HL-60 (cell line): ENCODE measurements around the gene ATRN.

Experiments used
- DNase-seq, 2 experiments: peaks; one replicate each; pipeline ENCODE4 v3.0.0-alpha.2; 2010 to 2020; ENCODE audit warnings: low read depth in 1 of 2, low spot score in 1 of 2
- H3K27ac ChIP-seq: fragments of 250-450 bp; sonication (Bioruptor Pico); replicated peaks from 2 replicates; pipeline ENCODE4 v1.5.1; 2020; ENCODE audit warnings: mild to moderate bottlenecking, moderate library complexity
- H3K27me3 ChIP-seq: fragments of 250-450 bp; sonication (Bioruptor Pico); 2 replicates; pipeline ENCODE4 v1.5.1; 2021; ENCODE audit warnings: mild to moderate bottlenecking, moderate library complexity; ENCODE audit not compliant: insufficient read depth, poor library complexity, severe bottlenecking
- H3K4me3 ChIP-seq: replicated peaks from 2 replicates; pipeline ENCODE4 v1.5.1; 2011; ENCODE audit warnings: mild to moderate bottlenecking, control low read depth, low read length; ENCODE audit not compliant: insufficient read depth
- CTCF ChIP-seq: IDR thresholded peaks from one replicate; pipeline ENCODE4 v1.5.1; 2011; ENCODE audit warnings: low read length, control low read depth, inconsistent platforms; ENCODE audit not compliant: insufficient read depth
- GABPA ChIP-seq: IDR thresholded peaks from 2 replicates; pipeline ENCODE4 v1.6.1; 2012; ENCODE audit warnings: low read depth
- POLR2AphosphoS5 ChIP-seq: IDR thresholded peaks from 2 replicates; pipeline ENCODE4 v1.6.1; 2012; ENCODE audit warnings: low read depth
- REST ChIP-seq: IDR thresholded peaks from 2 replicates; pipeline ENCODE4 v1.6.1; 2012; ENCODE audit warnings: low read depth; ENCODE audit not compliant: insufficient replicate concordance
- SPI1 ChIP-seq: IDR thresholded peaks from 2 replicates; pipeline ENCODE4 v1.6.1; 2012; ENCODE audit warnings: low read depth, mild to moderate bottlenecking, borderline replicate concordance

The ATRN gene

GRCh38 chr20:3452690-3453089 lies 18.1 kb upstream of the ATRN start:
- Histone ChIP-seq H3K4me3 (no peak overlapping the region), H3K27ac (no peak overlapping the region), H3K27me3 (no peaks in the 10 kb centered on the region)
- TF ChIP-seq REST (no peak), POLR2AphosphoS5 (no peak), CTCF (no peak), SPI1 (no peak), GABPA (no peak)
- DNase-seq = no peak

GRCh38 chr20:3454831-3455230 lies 16.0 kb upstream of the ATRN start:
- no peaks in the 10 kb centered on the region for H3K27me3 ChIP-seq
- no peak for TF ChIP-seq GABPA
- no peak for TF ChIP-seq REST
- TF ChIP-seq SPI1 = no peak

GRCh38 chr20:3456648-3457047 lies 14.2 kb upstream of the ATRN start:
- Histone ChIP-seq H3K27me3 (no peaks in the 10 kb centered on the region), H3K27ac (no peak overlapping the region), H3K4me3 (no peak overlapping the region)
- DNase-seq = no peak
- no peak for TF ChIP-seq CTCF
- no peak for TF ChIP-seq SPI1
- TF ChIP-seq POLR2AphosphoS5 = no peak
- no peak for TF ChIP-seq GABPA
- TF ChIP-seq REST = no peak

More at GRCh38 chr20:3454831-3455230, 16.0 kb upstream of the ATRN start:
- H3K27ac ChIP-seq = no peak overlapping the region
- DNase-seq = no peak
- no peak overlapping the region for H3K4me3 ChIP-seq

GRCh38 chr20:3459881-3460307 lies 10.9 kb upstream of the ATRN start:
- no peak overlapping the region for H3K4me3 ChIP-seq
- H3K27ac ChIP-seq = no peak overlapping the region
- no peaks in the 10 kb centered on the region for H3K27me3 ChIP-seq
- no peak for DNase-seq
- TF ChIP-seq CTCF (no peak), SPI1 (no peak)
